ENCODE data around the gene PRB4. TPM values are rescaled to one million over a fixed set of nuclear protein-coding genes. Genes with fewer than 3 reads are reported as not detected.
"Not testable (repeated sequence)": the region's sequence is repeated elsewhere in the genome, so short reads cannot be mapped to it uniquely, and the experiment has no call there.

Gene PRB4
- not detected in 2 replicates for polyA plus RNA-seq
- not detected in 2 replicates for polyA minus RNA-seq

DNA sequence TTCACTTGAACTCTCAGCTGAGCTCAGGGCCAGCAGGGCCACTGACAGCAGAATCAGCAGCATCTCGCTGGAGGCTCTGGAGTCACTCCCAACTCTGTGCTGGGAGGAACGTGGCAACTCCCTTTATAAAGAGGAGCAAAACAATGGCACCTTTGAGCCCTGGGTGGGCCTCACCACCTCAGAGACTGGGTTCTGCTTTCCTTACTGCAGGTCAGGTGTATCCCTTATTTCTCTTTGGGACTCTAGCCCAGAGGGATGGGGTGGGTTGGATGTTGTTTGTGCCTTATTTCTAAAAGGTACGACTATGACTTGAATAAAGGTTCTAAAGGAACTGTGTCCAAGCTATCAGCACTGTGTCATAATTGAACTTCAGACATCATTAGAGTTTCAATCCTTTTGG, at the start of gene PRB4:
Gene PRB4 (minus strand): TSS at position 101 of the 400 bp plus-strand sequence. CDS start 38 bp downstream, at position 63.
- no peak for TF ChIP-seq EP300 (conservative IDR thresholded peaks at IDR 0.05; ENCODE audit: poor library complexity, severe bottlenecking)
- Histone ChIP-seq H3K4me2 (ENCODE audit: low read length) (no peak within 1 kb of the TSS), H3K27me3 (ENCODE audit: insufficient read depth, low read depth, low read length) (no peaks in the 10 kb centered on the region), H3K79me2 (replicated peaks; ENCODE audit: insufficient read depth, low read length) (no peaks in the 10 kb centered on the region), H3K36me3 (ENCODE audit: insufficient read depth, low read length) (no peaks in the 10 kb centered on the region), H4K20me1 (ENCODE audit: insufficient read depth) (no peaks in the 10 kb centered on the region), H3K9me3 (ENCODE audit: low read length) (no peaks in the 10 kb centered on the region), H3K9me2 (ENCODE audit: insufficient read depth, low read length) (no peaks in the 10 kb centered on the region), H3K4me3 (ENCODE audit: low read length) (no peak within 1 kb of the TSS), H2AFZ (ENCODE audit: low read depth, low read length) (no peak within 1 kb of the TSS), H3K27ac (ENCODE audit: low read length) (no peak within 1 kb of the TSS), H3F3A (ENCODE audit: insufficient read depth, low read length, poor library complexity, severe bottlenecking) (no peaks in the 10 kb centered on the region), H3K9ac (ENCODE audit: low read length) (no peak within 1 kb of the TSS)

DNA sequence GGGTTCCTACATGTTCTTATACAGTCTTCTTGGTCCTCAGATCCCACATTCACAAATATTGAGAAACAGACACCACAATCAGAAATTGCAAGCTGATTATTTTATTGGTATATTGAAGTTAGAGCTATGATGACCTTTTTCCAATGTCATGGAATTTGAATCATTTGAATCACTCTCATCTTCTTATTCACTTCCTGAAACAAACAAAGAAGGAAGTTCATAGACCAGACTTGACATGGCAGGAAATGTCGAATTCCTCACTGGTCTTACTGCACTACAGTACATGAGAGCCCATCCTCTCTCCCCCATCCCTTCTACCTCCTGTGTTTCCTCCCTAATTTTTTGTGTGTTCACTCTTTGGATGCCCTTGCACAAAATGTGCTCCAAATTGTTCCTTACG, 41.5 kb upstream of the PRB4 start:
- not testable (repeated sequence) for H3F3A ChIP-seq (ENCODE audit: insufficient read depth, low read length, poor library complexity, severe bottlenecking); H3K9me3 ChIP-seq (ENCODE audit: low read length); H3K4me2 ChIP-seq (ENCODE audit: low read length); H3K9ac ChIP-seq (ENCODE audit: low read length); H3K79me2 ChIP-seq (replicated peaks; ENCODE audit: insufficient read depth, low read length); H3K4me3 ChIP-seq (ENCODE audit: low read length); H4K20me1 ChIP-seq (ENCODE audit: insufficient read depth); H3K27me3 ChIP-seq (ENCODE audit: insufficient read depth, low read depth, low read length); H3K36me3 ChIP-seq (ENCODE audit: insufficient read depth, low read length); H3K27ac ChIP-seq (ENCODE audit: low read length); H3K9me2 ChIP-seq (ENCODE audit: insufficient read depth, low read length); H2AFZ ChIP-seq (ENCODE audit: low read depth, low read length)

DNA sequence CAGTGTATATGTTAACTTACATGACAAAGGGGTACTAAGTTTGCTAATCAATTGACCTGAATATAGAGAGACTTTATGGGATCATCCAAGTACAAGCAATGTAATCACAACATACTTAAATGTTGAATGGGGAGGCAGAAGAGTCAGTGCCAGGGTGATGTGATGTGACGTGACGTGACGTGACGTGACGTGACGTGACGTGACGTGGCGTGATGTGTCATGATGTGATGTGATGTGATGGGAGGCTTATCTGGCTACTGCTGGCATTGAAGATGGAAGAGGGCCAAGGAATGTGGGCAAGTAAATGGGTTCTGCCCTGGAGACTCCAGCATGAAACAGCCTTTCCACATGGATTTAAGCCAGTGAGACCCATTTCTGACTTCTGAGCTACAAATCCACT, 38.2 kb upstream of the PRB4 start:
- no peak overlapping the region for H3K9ac ChIP-seq (ENCODE audit: low read length)
- no peaks in the 10 kb centered on the region for H3K79me2 ChIP-seq (replicated peaks; ENCODE audit: insufficient read depth, low read length)
- no peaks in the 10 kb centered on the region for H3K36me3 ChIP-seq (ENCODE audit: insufficient read depth, low read length)
- no peaks in the 10 kb centered on the region for H4K20me1 ChIP-seq (ENCODE audit: insufficient read depth)
- no peak overlapping the region for H3K4me2 ChIP-seq (ENCODE audit: low read length)
- no peaks in the 10 kb centered on the region for H3K27me3 ChIP-seq (ENCODE audit: insufficient read depth, low read depth, low read length)
- H3K4me3 ChIP-seq (ENCODE audit: low read length): no peak overlapping the region
- H3K9me2 ChIP-seq (ENCODE audit: insufficient read depth, low read length): no peaks in the 10 kb centered on the region
- TF ChIP-seq RAD21 (conservative IDR thresholded peaks at IDR 0.05) (no peak), SMC3 (conservative IDR thresholded peaks at IDR 0.05; ENCODE audit: poor library complexity) (no peak), TAF1 (IDR thresholded peaks at IDR 0.05; ENCODE audit: low read depth) (no peak), POLR2AphosphoS5 (IDR thresholded peaks at IDR 0.05) (no peak), EZH2 (IDR thresholded peaks at IDR 0.05; ENCODE audit: borderline replicate concordance, insufficient read depth, low read length, poor library complexity, severe bottlenecking) (no peak), EP300 (conservative IDR thresholded peaks at IDR 0.05; ENCODE audit: poor library complexity, severe bottlenecking) (no peak), MXI1 (conservative IDR thresholded peaks at IDR 0.05; ENCODE audit: poor library complexity, severe bottlenecking) (no peak)
- TF ChIP-seq, protein P1, sequence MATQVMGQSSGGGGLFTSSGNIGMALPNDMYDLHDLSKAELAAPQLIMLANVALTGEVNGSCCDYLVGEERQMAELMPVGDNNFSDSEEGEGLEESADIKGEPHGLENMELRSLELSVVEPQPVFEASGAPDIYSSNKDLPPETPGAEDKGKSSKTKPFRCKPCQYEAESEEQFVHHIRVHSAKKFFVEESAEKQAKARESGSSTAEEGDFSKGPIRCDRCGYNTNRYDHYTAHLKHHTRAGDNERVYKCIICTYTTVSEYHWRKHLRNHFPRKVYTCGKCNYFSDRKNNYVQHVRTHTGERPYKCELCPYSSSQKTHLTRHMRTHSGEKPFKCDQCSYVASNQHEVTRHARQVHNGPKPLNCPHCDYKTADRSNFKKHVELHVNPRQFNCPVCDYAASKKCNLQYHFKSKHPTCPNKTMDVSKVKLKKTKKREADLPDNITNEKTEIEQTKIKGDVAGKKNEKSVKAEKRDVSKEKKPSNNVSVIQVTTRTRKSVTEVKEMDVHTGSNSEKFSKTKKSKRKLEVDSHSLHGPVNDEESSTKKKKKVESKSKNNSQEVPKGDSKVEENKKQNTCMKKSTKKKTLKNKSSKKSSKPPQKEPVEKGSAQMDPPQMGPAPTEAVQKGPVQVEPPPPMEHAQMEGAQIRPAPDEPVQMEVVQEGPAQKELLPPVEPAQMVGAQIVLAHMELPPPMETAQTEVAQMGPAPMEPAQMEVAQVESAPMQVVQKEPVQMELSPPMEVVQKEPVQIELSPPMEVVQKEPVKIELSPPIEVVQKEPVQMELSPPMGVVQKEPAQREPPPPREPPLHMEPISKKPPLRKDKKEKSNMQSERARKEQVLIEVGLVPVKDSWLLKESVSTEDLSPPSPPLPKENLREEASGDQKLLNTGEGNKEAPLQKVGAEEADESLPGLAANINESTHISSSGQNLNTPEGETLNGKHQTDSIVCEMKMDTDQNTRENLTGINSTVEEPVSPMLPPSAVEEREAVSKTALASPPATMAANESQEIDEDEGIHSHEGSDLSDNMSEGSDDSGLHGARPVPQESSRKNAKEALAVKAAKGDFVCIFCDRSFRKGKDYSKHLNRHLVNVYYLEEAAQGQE (IDR thresholded peaks at IDR 0.05; ENCODE audit: borderline replicate concordance): no peak
- TF ChIP-seq, protein P2, sequence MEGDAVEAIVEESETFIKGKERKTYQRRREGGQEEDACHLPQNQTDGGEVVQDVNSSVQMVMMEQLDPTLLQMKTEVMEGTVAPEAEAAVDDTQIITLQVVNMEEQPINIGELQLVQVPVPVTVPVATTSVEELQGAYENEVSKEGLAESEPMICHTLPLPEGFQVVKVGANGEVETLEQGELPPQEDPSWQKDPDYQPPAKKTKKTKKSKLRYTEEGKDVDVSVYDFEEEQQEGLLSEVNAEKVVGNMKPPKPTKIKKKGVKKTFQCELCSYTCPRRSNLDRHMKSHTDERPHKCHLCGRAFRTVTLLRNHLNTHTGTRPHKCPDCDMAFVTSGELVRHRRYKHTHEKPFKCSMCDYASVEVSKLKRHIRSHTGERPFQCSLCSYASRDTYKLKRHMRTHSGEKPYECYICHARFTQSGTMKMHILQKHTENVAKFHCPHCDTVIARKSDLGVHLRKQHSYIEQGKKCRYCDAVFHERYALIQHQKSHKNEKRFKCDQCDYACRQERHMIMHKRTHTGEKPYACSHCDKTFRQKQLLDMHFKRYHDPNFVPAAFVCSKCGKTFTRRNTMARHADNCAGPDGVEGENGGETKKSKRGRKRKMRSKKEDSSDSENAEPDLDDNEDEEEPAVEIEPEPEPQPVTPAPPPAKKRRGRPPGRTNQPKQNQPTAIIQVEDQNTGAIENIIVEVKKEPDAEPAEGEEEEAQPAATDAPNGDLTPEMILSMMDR (IDR thresholded peaks at IDR 0.05; ENCODE audit: poor library complexity, severe bottlenecking): no peak
- no peaks in the 10 kb centered on the region for H3K9me3 ChIP-seq (ENCODE audit: low read length)
- H2AFZ ChIP-seq (ENCODE audit: low read depth, low read length): no peak overlapping the region
- H3F3A ChIP-seq (ENCODE audit: insufficient read depth, low read length, poor library complexity, severe bottlenecking): no peaks in the 10 kb centered on the region
- H3K27ac ChIP-seq (ENCODE audit: low read length): no peak overlapping the region

Measured in neural cell (in vitro differentiated cells).